GM18861 (cell line): Measurements from ENCODE around the gene CUBN.

ENCODE experiments used
- ATAC-seq: cut with Tn5 transposase; IDR thresholded peaks from one replicate; pipeline ENCODE4 v1.9.1; 2021; ENCODE audit not compliant: unreplicated experiment

Gene CUBN

GRCh38 chr10:17109046-17109445 is 20.6 kb downstream of the CUBN start:
- ATAC-seq = no peak

- no peak for ATAC-seq
Observed at GRCh38 chr10:17106991-17107390, 22.6 kb downstream of the CUBN start.

GRCh38 chr10:17101910-17102266 is 27.7 kb downstream of the CUBN start:
- ATAC-seq = no peak

GRCh38 chr10:17101257-17101909 is 28.2 kb downstream of the CUBN start:
- no peak for ATAC-seq

GRCh38 chr10:17100586-17100985 is 29.0 kb downstream of the CUBN start:
- ATAC-seq = no peak

- ATAC-seq = no peak
Observed at GRCh38 chr10:17098012-17098411, 31.6 kb downstream of the CUBN start.

GRCh38 chr10:17094844-17095243 is 34.8 kb downstream of the CUBN start:
- no peak for ATAC-seq

- ATAC-seq = no peak
Observed at GRCh38 chr10:17092986-17093803, 36.4 kb downstream of the CUBN start.

- ATAC-seq = no peak
Observed at GRCh38 chr10:17092216-17092944, 37.2 kb downstream of the CUBN start.

- ATAC-seq = no peak
Observed at GRCh38 chr10:17088118-17088806, 41.3 kb downstream of the CUBN start.

- no peak for ATAC-seq
Observed at GRCh38 chr10:17086865-17087367, 42.7 kb downstream of the CUBN start.

- ATAC-seq = no peak
Observed at GRCh38 chr10:17085011-17085725, 44.4 kb downstream of the CUBN start.

GRCh38 chr10:17084258-17084657 is 45.4 kb downstream of the CUBN start:
- no peak for ATAC-seq

GRCh38 chr10:17081431-17081830 is 48.2 kb downstream of the CUBN start:
- ATAC-seq = no peak

GRCh38 chr10:17077890-17078289 is 51.7 kb downstream of the CUBN start:
- ATAC-seq = no peak

- no peak for ATAC-seq
Observed at GRCh38 chr10:17077346-17077781, 52.2 kb downstream of the CUBN start.

- ATAC-seq = no peak
Observed at GRCh38 chr10:17076626-17077345, 52.8 kb downstream of the CUBN start.

- ATAC-seq = no peak
Observed at GRCh38 chr10:17075533-17076359, 53.9 kb downstream of the CUBN start.

- ATAC-seq = no peak
Observed at GRCh38 chr10:17074541-17074847, 55.1 kb downstream of the CUBN start.
